GM19324 (cell line): ENCODE results near the gene POLR3B.

Experiments
- ATAC-seq: cut with Tn5 transposase; IDR thresholded peaks from one replicate; pipeline ENCODE4 v1.9.1; 2021; ENCODE audit warnings: mild to moderate bottlenecking, moderate library complexity; ENCODE audit not compliant: unreplicated experiment, low FRiP score

POLR3B gene

GRCh38 chr12:106409878-106410277, 52.3 kb downstream of the POLR3B start:
- ATAC-seq = no peak

GRCh38 chr12:106412563-106412962, 55.0 kb downstream of the POLR3B start:
- ATAC-seq = no peak

GRCh38 chr12:106415134-106415533, 57.6 kb downstream of the POLR3B start:
- ATAC-seq = no peak

- ATAC-seq = no peak
Measured at GRCh38 chr12:106416273-106416672, 58.7 kb downstream of the POLR3B start.

GRCh38 chr12:106417926-106418910, 60.7 kb downstream of the POLR3B start:
- ATAC-seq = no peak

- ATAC-seq = no peak
Measured at GRCh38 chr12:106418970-106419369, 61.4 kb downstream of the POLR3B start.

GRCh38 chr12:106423291-106423690, 65.7 kb downstream of the POLR3B start:
- ATAC-seq = no peak

GRCh38 chr12:106425061-106425702, 67.6 kb downstream of the POLR3B start:
- ATAC-seq = no peak

- no peak for ATAC-seq
Measured at GRCh38 chr12:106427917-106428316, 70.4 kb downstream of the POLR3B start.

- no peak for ATAC-seq
Measured at GRCh38 chr12:106428384-106428783, 70.8 kb downstream of the POLR3B start.

GRCh38 chr12:106429043-106429552, 71.5 kb downstream of the POLR3B start:
- ATAC-seq = no peak

- no peak for ATAC-seq
Measured at GRCh38 chr12:106429636-106430035, 72.1 kb downstream of the POLR3B start.

- ATAC-seq = no peak
Measured at GRCh38 chr12:106431839-106432411, 74.4 kb downstream of the POLR3B start.

- no peak for ATAC-seq
Measured at GRCh38 chr12:106433055-106433454, 75.5 kb downstream of the POLR3B start.

GRCh38 chr12:106434526-106434925, 77.0 kb downstream of the POLR3B start:
- ATAC-seq = no peak

GRCh38 chr12:106436164-106436563, 78.6 kb downstream of the POLR3B start:
- ATAC-seq = no peak

- no peak for ATAC-seq
Measured at GRCh38 chr12:106442575-106442974, 85.0 kb downstream of the POLR3B start.

GRCh38 chr12:106445053-106445452, 87.5 kb downstream of the POLR3B start:
- ATAC-seq = no peak

- ATAC-seq = no peak
Measured at GRCh38 chr12:106445959-106446358, 88.4 kb downstream of the POLR3B start.

GRCh38 chr12:106446419-106447092, 89.0 kb downstream of the POLR3B start:
- no peak for ATAC-seq

GRCh38 chr12:106452309-106452708, 94.8 kb downstream of the POLR3B start:
- no peak for ATAC-seq
